Liver (tissue), 9 donors: ENCODE results near the gene OR10H5. TPM values are rescaled to one million over a fixed set of nuclear protein-coding genes. Genes with fewer than 3 reads are reported as not detected.

ENCODE experiments used
- DNase-seq: peaks from one replicate; pipeline ENCODE4 v3.0.0-alpha.2; 2017; ENCODE audit warnings: low spot score
- H3K27ac ChIP-seq, 2 donors: one replicate each; pipeline ENCODE4 v1.7.0; 2013; ENCODE audit warnings: inconsistent platforms in 2 of 2, low read length in 2 of 2, control low read depth in 1 of 2, low read depth in 1 of 2, mild to moderate bottlenecking in 1 of 2
- H3K27me3 ChIP-seq, 4 donors: one replicate each; pipeline versions ENCODE4 v1.6.1 to v1.7.0; 2013; ENCODE audit warnings: low read length in 3 of 4, inconsistent platforms in 1 of 4, mild to moderate bottlenecking in 1 of 4, moderate library complexity in 1 of 4; ENCODE audit not compliant: control insufficient read depth in 4 of 4, insufficient read depth in 4 of 4
- H3K36me3 ChIP-seq, 4 donors: one replicate each; pipeline versions ENCODE4 v1.6.1 to v1.7.0; 2013; ENCODE audit warnings: low read length in 3 of 4, mild to moderate bottlenecking in 3 of 4, low read depth in 1 of 4, moderate library complexity in 1 of 4; ENCODE audit not compliant: control insufficient read depth in 4 of 4, insufficient read depth in 3 of 4
- H3K4me1 ChIP-seq, 4 donors: one replicate each; pipeline versions ENCODE4 v1.6.1 to v1.7.0; 2013; ENCODE audit warnings: low read length in 3 of 4, mild to moderate bottlenecking in 3 of 4, moderate library complexity in 1 of 4; ENCODE audit not compliant: control insufficient read depth in 4 of 4, insufficient read depth in 4 of 4
- H3K4me3 ChIP-seq, 3 donors: one replicate each; pipeline versions ENCODE4 v1.6.1 to v1.7.0; 2013; ENCODE audit warnings: low read length in 3 of 3, control low read depth in 1 of 3, low read depth in 1 of 3, mild to moderate bottlenecking in 1 of 3
- H3K9ac ChIP-seq, 2 donors: one replicate each; pipeline ENCODE4 v1.7.0; 2013; ENCODE audit warnings: low read length in 2 of 2, mild to moderate bottlenecking in 2 of 2, moderate library complexity in 2 of 2, control low read depth in 1 of 2, low read depth in 1 of 2
- H3K9me3 ChIP-seq, 4 donors: one replicate each; pipeline versions ENCODE4 v1.6.1 to v1.7.0; 2013; ENCODE audit warnings: low read length in 3 of 4; ENCODE audit not compliant: control insufficient read depth in 4 of 4
- ATF3 ChIP-seq: IDR thresholded peaks from 2 replicates; pipeline ENCODE4 v1.6.1; 2016; ENCODE audit warnings: antibody characterized with exemption
- CTCF ChIP-seq: fragments of 150-350 bp; IDR thresholded peaks from 2 replicates; pipeline ENCODE4 v1.5.1; 2017; ENCODE audit warnings: improper control_type of control experiment, low read depth, low read length; ENCODE audit not compliant: missing input control
- EGR1 ChIP-seq, 2 donors: IDR thresholded peaks; 2 replicates each; pipeline ENCODE4 v1.6.1; 2016 to 2018; ENCODE audit warnings: antibody characterized with exemption in 2 of 2, low read depth in 2 of 2
- FOXA1 ChIP-seq: IDR thresholded peaks from 2 replicates; pipeline ENCODE4 v1.6.1; 2016; ENCODE audit warnings: antibody characterized with exemption
- FOXA2 ChIP-seq: IDR thresholded peaks from 2 replicates; pipeline ENCODE4 v1.6.1; 2016; ENCODE audit warnings: antibody characterized with exemption
- GABPA ChIP-seq, 2 donors: IDR thresholded peaks in 1 of 2; conservative IDR thresholded peaks in 1 of 2; 2 replicates each; pipeline ENCODE4 v1.6.1; 2016; ENCODE audit warnings: antibody characterized with exemption in 2 of 2, mild to moderate bottlenecking in 1 of 2, moderate library complexity in 1 of 2
- HNF4A ChIP-seq, 2 donors: conservative IDR thresholded peaks; 2 replicates each; pipeline ENCODE4 v1.6.1; 2016; ENCODE audit warnings: antibody characterized with exemption in 2 of 2, mild to moderate bottlenecking in 2 of 2
- HNF4G ChIP-seq: IDR thresholded peaks from 2 replicates; pipeline ENCODE4 v1.6.1; 2016; ENCODE audit warnings: antibody characterized with exemption
- JUND ChIP-seq, 2 donors: IDR thresholded peaks; 2 replicates each; pipeline ENCODE4 v1.6.1; 2016; ENCODE audit warnings: antibody characterized with exemption in 2 of 2
- MAX ChIP-seq: IDR thresholded peaks from 2 replicates; pipeline ENCODE4 v1.6.1; 2016; ENCODE audit warnings: antibody characterized with exemption
- NR2F2 ChIP-seq: IDR thresholded peaks from 2 replicates; pipeline ENCODE4 v1.6.1; 2016; ENCODE audit warnings: antibody characterized with exemption
- RAD21 ChIP-seq, 2 donors: IDR thresholded peaks; 2 replicates each; pipeline ENCODE4 v1.6.1; 2016; ENCODE audit warnings: antibody characterized with exemption in 2 of 2, mild to moderate bottlenecking in 2 of 2
- REST ChIP-seq: IDR thresholded peaks from 2 replicates; pipeline ENCODE4 v1.6.1; 2016; ENCODE audit warnings: antibody characterized with exemption, mild to moderate bottlenecking
- RXRA ChIP-seq, 2 donors: IDR thresholded peaks; 2 replicates each; pipeline ENCODE4 v1.6.1; 2017 to 2018; ENCODE audit warnings: antibody characterized with exemption in 2 of 2, mild to moderate bottlenecking in 1 of 2
- SP1 ChIP-seq: IDR thresholded peaks from 2 replicates; pipeline ENCODE4 v1.6.1; 2018; ENCODE audit warnings: antibody characterized with exemption, mild to moderate bottlenecking
- TAF1 ChIP-seq: conservative IDR thresholded peaks from 2 replicates; pipeline ENCODE4 v1.6.1; 2016; ENCODE audit warnings: antibody characterized with exemption, mild to moderate bottlenecking
- YY1 ChIP-seq: IDR thresholded peaks from 2 replicates; pipeline ENCODE4 v1.6.1; 2016; ENCODE audit warnings: antibody characterized with exemption, mild to moderate bottlenecking
- ZBTB33 ChIP-seq: IDR thresholded peaks from 2 replicates; pipeline ENCODE4 v1.6.1; 2016; ENCODE audit warnings: antibody characterized with exemption
- WGBS: extraction: QIAGEN DNeasy Blood & Tissue Kit; methylation state at CpG from one replicate; pipeline ENCODE4 v1.1.7; 2013; 5-methylcytosine and 5-hydroxymethylcytosine counted together
- polyA plus RNA-seq, 2 donors: library from polyadenylated mRNA; stranded (reverse) in 1 of 2; unstranded in 1 of 2; fragments of 200-250 nt in 1 of 2; fragments of >200 nt in 1 of 2; fragmentation: Nextera tagmentation in 1 of 2; extraction: Ambion mirVana in 1 of 2; gene quantifications; one replicate each; pipeline versions ENCODE4 v1.2.1 to v1.2.3, GENCODE V29; 2013 to 2015
- total RNA-seq, 2 donors: library from RNA; depleted of rRNA; stranded (reverse); fragments of >200 nt; gene quantifications; one replicate each; pipeline ENCODE4 v1.2.3, GENCODE V29; 2014
- donor health status: healthy.
- donor health status: healthy.
- donor health status: healthy.
- donor health status: healthy.
- donor health status: healthy.

Gene OR10H5
- total RNA-seq (not detected), polyA plus RNA-seq (not detected)

GRCh38 chr19:15787611-15788155 is at the start of gene OR10H5:
TSS of gene OR10H5 (plus strand) at chr19:15787661. CDS start at chr19:15794049, 6,388 bp downstream.
- peaks cover 0 to 3% (median 0%) of the 10 kb centered on the region in 4 donors for H3K27me3 ChIP-seq
- H3K9ac ChIP-seq, result no peak within 1 kb of the TSS
- H3K9me3 ChIP-seq, result no peaks in the 10 kb centered on the region
- no peaks in the 10 kb centered on the region for H3K36me3 ChIP-seq
- no peak within 1 kb of the TSS for H3K4me3 ChIP-seq
- 69% methylated on average over 6 of the region's 6 CpGs for WGBS
- H3K27ac ChIP-seq, result no peak within 1 kb of the TSS
- H3K4me1 ChIP-seq, result peaks cover 0 to 5% (median 0%) of the 10 kb centered on the region in 4 donors
- TF ChIP-seq CTCF (no peak), FOXA2 (no peak), GABPA (IDR thresholded peaks at IDR 0.05 in 1 of 2, conservative IDR thresholded peaks at IDR 0.05 in 1 of 2) (no peak), SP1 (no peak), TAF1 (no peak), MAX (no peak), REST (no peak), RAD21 (IDR thresholded peaks at IDR 0.05) (no peak), FOXA1 (no peak), JUND (IDR thresholded peaks at IDR 0.05) (no peak), ATF3 (no peak), ZBTB33 (no peak), RXRA (IDR thresholded peaks at IDR 0.05) (no peak), EGR1 (IDR thresholded peaks at IDR 0.05; ENCODE audit: low read depth in 2 of 2) (no peak), YY1 (no peak), HNF4A (conservative IDR thresholded peaks at IDR 0.05) (no peak), NR2F2 (no peak), HNF4G (no peak)
- no peak for DNase-seq
